WERI-Rb-1 (cell line): ENCODE results near the gene NAGS.
"Not testable (repeated sequence)": the region's sequence is repeated elsewhere in the genome, so short reads cannot be mapped to it uniquely, and the experiment has no call there.

Experiments
- DNase-seq: peaks from one replicate; pipeline ENCODE4 v3.0.0-alpha.2; 2020
- H3K27ac ChIP-seq: fragments of 250-450 bp; sonication (Bioruptor Pico); 2 replicates; pipeline ENCODE4 v1.5.1; 2020; ENCODE audit warnings: mild to moderate bottlenecking, moderate library complexity
- H3K27me3 ChIP-seq: fragments of 250-450 bp; sonication (Bioruptor Pico); 2 replicates; pipeline ENCODE4 v1.5.1; 2021; ENCODE audit warnings: mild to moderate bottlenecking, low read depth, moderate library complexity; ENCODE audit not compliant: insufficient read depth, severe bottlenecking
- H3K36me3 ChIP-seq: fragments of 250-450 bp; sonication (Bioruptor Pico); 2 replicates; pipeline ENCODE4 v1.5.1; 2020; ENCODE audit warnings: mild to moderate bottlenecking, moderate library complexity
- H3K4me3 ChIP-seq: 2 replicates; pipeline ENCODE4 v1.5.1; 2011; ENCODE audit warnings: low read depth, mild to moderate bottlenecking, control low read depth, low read length
- H3K9me3 ChIP-seq: fragments of 250-450 bp; sonication (Bioruptor Pico); 2 replicates; pipeline ENCODE4 v1.5.1; 2021; ENCODE audit warnings: mild to moderate bottlenecking, moderate library complexity; ENCODE audit not compliant: severe bottlenecking
- TF ChIP-seq, protein P1 (sequence below): IDR thresholded peaks from 2 replicates; pipeline ENCODE4 v1.5.1; 2011; ENCODE audit warnings: low read depth, mild to moderate bottlenecking, control low read depth, inconsistent platforms, low read length

NAGS gene, protein sequence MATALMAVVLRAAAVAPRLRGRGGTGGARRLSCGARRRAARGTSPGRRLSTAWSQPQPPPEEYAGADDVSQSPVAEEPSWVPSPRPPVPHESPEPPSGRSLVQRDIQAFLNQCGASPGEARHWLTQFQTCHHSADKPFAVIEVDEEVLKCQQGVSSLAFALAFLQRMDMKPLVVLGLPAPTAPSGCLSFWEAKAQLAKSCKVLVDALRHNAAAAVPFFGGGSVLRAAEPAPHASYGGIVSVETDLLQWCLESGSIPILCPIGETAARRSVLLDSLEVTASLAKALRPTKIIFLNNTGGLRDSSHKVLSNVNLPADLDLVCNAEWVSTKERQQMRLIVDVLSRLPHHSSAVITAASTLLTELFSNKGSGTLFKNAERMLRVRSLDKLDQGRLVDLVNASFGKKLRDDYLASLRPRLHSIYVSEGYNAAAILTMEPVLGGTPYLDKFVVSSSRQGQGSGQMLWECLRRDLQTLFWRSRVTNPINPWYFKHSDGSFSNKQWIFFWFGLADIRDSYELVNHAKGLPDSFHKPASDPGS

GRCh38 chr17:44004077-44004760 lies at the start of gene NAGS:
Gene NAGS, plus strand, starts transcription at chr17:44004622. Its CDS starts 42 bp downstream, at chr17:44004664.
- no peak for DNase-seq
- Histone ChIP-seq H3K27me3 (no peaks in the 10 kb centered on the region), H3K27ac (no peak within 1 kb of the TSS), H3K9me3 (no peaks in the 10 kb centered on the region), H3K36me3 (peaks cover 3% of the 10 kb centered on the region; the same call in 1 of the 2 replicates), H3K4me3 (no peak within 1 kb of the TSS)
- TF ChIP-seq, protein P1, sequence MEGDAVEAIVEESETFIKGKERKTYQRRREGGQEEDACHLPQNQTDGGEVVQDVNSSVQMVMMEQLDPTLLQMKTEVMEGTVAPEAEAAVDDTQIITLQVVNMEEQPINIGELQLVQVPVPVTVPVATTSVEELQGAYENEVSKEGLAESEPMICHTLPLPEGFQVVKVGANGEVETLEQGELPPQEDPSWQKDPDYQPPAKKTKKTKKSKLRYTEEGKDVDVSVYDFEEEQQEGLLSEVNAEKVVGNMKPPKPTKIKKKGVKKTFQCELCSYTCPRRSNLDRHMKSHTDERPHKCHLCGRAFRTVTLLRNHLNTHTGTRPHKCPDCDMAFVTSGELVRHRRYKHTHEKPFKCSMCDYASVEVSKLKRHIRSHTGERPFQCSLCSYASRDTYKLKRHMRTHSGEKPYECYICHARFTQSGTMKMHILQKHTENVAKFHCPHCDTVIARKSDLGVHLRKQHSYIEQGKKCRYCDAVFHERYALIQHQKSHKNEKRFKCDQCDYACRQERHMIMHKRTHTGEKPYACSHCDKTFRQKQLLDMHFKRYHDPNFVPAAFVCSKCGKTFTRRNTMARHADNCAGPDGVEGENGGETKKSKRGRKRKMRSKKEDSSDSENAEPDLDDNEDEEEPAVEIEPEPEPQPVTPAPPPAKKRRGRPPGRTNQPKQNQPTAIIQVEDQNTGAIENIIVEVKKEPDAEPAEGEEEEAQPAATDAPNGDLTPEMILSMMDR, result no peak

- Histone ChIP-seq H3K27me3 (no peaks in the 10 kb centered on the region), H3K9me3 (no peaks in the 10 kb centered on the region), H3K4me3 (no peak overlapping the region), H3K27ac (no peak overlapping the region), H3K36me3 (no peaks in the 10 kb centered on the region)
- no peak for DNase-seq
- TF ChIP-seq, protein P1, result no peak
Measured at GRCh38 chr17:43956222-43956621, 48.2 kb upstream of the NAGS start.

GRCh38 chr17:43958748-43959352 lies 45.6 kb upstream of the NAGS start:
- Histone ChIP-seq H3K9me3 (no peaks in the 10 kb centered on the region), H3K4me3 (no peak overlapping the region), H3K27me3 (no peaks in the 10 kb centered on the region), H3K27ac (no peak overlapping the region), H3K36me3 (no peaks in the 10 kb centered on the region)
- TF ChIP-seq, protein P1, result no peak
- no peak for DNase-seq

GRCh38 chr17:43961292-43961691 lies 43.1 kb upstream of the NAGS start:
- not testable (repeated sequence) for H3K36me3 ChIP-seq, H3K9me3 ChIP-seq, H3K27ac ChIP-seq, H3K4me3 ChIP-seq, DNase-seq, H3K27me3 ChIP-seq

DNA sequence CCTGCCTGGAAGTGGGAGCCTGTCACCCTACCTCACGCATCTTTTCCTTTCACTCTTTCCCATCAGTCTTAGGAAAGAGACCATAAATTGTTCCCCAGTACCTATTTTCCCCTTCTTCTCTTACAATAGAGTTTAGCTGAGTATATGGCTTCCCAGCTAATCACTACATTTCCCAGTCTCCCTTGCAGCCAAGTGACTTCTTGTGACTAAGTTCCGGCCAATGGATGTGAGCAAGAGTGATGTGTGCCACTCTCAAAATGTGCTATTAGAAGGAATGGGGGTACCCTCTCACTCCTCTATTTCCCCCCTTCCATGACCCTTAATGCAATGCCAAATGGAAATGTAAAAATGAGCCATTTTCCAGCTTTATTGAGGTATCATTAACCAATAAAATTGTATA lies 42.5 kb upstream of the NAGS start:
- no peaks in the 10 kb centered on the region for H3K27me3 ChIP-seq
- no peaks in the 10 kb centered on the region for H3K36me3 ChIP-seq
- no peak overlapping the region for H3K4me3 ChIP-seq
- TF ChIP-seq, protein P1, result no peak
- no peak overlapping the region for H3K27ac ChIP-seq
- H3K9me3 ChIP-seq, result no peaks in the 10 kb centered on the region
- DNase-seq, result no peak

- Histone ChIP-seq H3K27ac (no peak overlapping the region), H3K36me3 (no peaks in the 10 kb centered on the region), H3K9me3 (no peaks in the 10 kb centered on the region), H3K4me3 (no peak overlapping the region), H3K27me3 (no peaks in the 10 kb centered on the region)
- TF ChIP-seq, protein P1, result no peak
- DNase-seq, result no peak
Measured at GRCh38 chr17:43962479-43962878, 41.9 kb upstream of the NAGS start.
